Ectodermal cell (in vitro differentiated cells): ENCODE measurements around the gene SLC6A1.

Experiments used
- H3K27ac ChIP-seq: 2 replicates; pipeline ENCODE4 v1.7.0; 2013; ENCODE audit warnings: mild to moderate bottlenecking, low read depth, low read length; ENCODE audit not compliant: insufficient read depth, poor library complexity, severe bottlenecking
- H3K27me3 ChIP-seq: 2 replicates; pipeline ENCODE4 v1.7.0; 2013; ENCODE audit warnings: mild to moderate bottlenecking, low read length; ENCODE audit not compliant: insufficient read depth, control insufficient read depth, poor library complexity, severe bottlenecking
- H3K36me3 ChIP-seq: one replicate; pipeline ENCODE4 v1.7.0; 2013; ENCODE audit warnings: low read length; ENCODE audit not compliant: control insufficient read depth, insufficient read depth
- H3K4me1 ChIP-seq: one replicate; pipeline ENCODE4 v1.7.0; 2013; ENCODE audit warnings: low read length; ENCODE audit not compliant: control insufficient read depth, insufficient read depth
- H3K4me3 ChIP-seq: 2 replicates; pipeline ENCODE4 v1.7.0; 2013; ENCODE audit warnings: low read depth, low read length, control low read depth; ENCODE audit not compliant: insufficient read depth
- H3K9me3 ChIP-seq: 2 replicates; pipeline ENCODE4 v1.7.0; 2013; ENCODE audit warnings: mild to moderate bottlenecking, low read length, moderate library complexity; ENCODE audit not compliant: control insufficient read depth
- WGBS, 2 experiments: methylation state at CpG; one replicate each; pipeline ENCODE4 v1.1.7; 2013; ENCODE audit warnings: missing lambda C conversion rate in 2 of 2; 5-methylcytosine and 5-hydroxymethylcytosine counted together

SLC6A1 gene

GRCh38 chr3:11001020-11001657 is 8.6 kb downstream of the SLC6A1 start:
- Histone ChIP-seq H3K4me1 (no peaks in the 10 kb centered on the region), H3K36me3 (no peaks in the 10 kb centered on the region), H3K9me3 (no peaks in the 10 kb centered on the region), H3K27ac (no peak overlapping the region), H3K27me3 (peaks cover 12% of the 10 kb centered on the region), H3K4me3 (no peak overlapping the region)
- WGBS, 2 experiments = 75 to 77% methylated on average over 11 of the region's 11 CpGs

DNA sequence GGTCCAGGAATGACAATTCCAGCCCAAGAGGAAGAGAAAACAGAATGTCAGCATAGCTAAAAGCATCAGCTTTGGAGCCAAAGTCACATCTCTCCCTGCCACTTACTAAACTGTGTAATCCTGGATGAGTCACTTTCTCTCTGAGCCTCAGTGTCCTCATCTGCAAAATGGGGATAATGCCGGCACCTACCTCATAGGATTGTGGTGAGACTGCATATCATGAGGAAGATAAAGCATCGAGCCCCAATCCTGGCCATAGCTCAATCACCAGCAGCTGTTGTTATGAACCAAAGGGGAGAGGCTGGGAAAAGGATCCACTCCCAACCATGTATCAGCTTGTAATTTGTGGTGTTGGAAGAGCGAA is 9.1 kb downstream of the SLC6A1 start:
- Histone ChIP-seq H3K4me1 (no peaks in the 10 kb centered on the region), H3K27me3 (peaks cover 8% of the 10 kb centered on the region), H3K36me3 (no peaks in the 10 kb centered on the region), H3K4me3 (no peak overlapping the region), H3K27ac (no peak overlapping the region), H3K9me3 (no peaks in the 10 kb centered on the region)
- WGBS, 2 experiments = 87 to 98% methylated on average over 2 to 3 of the region's 3 CpGs

GRCh38 chr3:11002371-11002807 is 9.8 kb downstream of the SLC6A1 start:
- Histone ChIP-seq H3K36me3 (no peaks in the 10 kb centered on the region), H3K27ac (no peak overlapping the region), H3K27me3 (peaks cover 3% of the 10 kb centered on the region), H3K9me3 (no peaks in the 10 kb centered on the region), H3K4me1 (no peaks in the 10 kb centered on the region), H3K4me3 (no peak overlapping the region)
- whole genome bisulfite sequencing, 2 experiments = 83% methylated on average over 5 of the region's 5 CpGs

- no peaks in the 10 kb centered on the region for H3K9me3 ChIP-seq
- no peaks in the 10 kb centered on the region for H3K27me3 ChIP-seq
- 91 to 93% methylated on average over 8 of the region's 8 CpGs for WGBS, 2 experiments
- H3K4me3 ChIP-seq = no peak overlapping the region
- no peaks in the 10 kb centered on the region for H3K36me3 ChIP-seq
- no peaks in the 10 kb centered on the region for H3K4me1 ChIP-seq
- no peak overlapping the region for H3K27ac ChIP-seq
These were observed 12.0 kb downstream of the SLC6A1 start for GRCh38 chr3:11004563-11004962.

DNA sequence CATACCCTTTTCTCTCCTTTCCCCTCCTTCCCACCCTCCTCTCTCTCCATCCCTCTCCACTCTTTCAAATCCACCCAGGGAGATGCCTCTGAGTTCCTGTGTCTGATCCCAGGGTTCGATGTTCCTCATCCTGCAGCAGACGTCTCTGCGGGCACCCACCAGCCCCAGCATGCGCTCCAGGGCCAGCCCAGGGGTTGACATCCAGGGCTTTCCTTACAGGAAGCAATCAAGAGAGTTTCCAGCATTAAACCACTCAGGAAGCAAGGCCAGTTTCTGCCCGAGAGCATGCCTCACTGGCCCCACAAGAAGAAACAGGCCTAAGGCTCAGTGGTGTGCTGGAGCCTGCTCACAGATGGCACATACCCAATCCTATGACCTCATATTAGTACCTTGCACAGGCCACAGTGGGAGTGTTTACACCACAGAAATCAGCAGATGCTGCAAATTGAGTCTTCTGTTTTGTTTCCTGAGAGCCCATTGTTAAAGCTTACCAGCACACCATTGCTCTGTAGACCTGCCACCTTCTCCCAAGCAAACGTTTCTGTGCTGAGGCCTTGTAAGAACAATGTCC is 13.2 kb downstream of the SLC6A1 start:
- Histone ChIP-seq H3K36me3 (no peaks in the 10 kb centered on the region), H3K4me3 (no peak overlapping the region), H3K27me3 (no peaks in the 10 kb centered on the region), H3K4me1 (no peaks in the 10 kb centered on the region), H3K27ac (no peak overlapping the region), H3K9me3 (no peaks in the 10 kb centered on the region)
- 91 to 93% methylated on average over 6 of the region's 6 CpGs for WGBS, 2 experiments

- H3K36me3 ChIP-seq = no peaks in the 10 kb centered on the region
- no peaks in the 10 kb centered on the region for H3K4me1 ChIP-seq
- no peak overlapping the region for H3K27ac ChIP-seq
- WGBS, 2 experiments = 79 to 81% methylated on average over 20 of the region's 20 CpGs
- H3K9me3 ChIP-seq = no peaks in the 10 kb centered on the region
- H3K27me3 ChIP-seq = no peaks in the 10 kb centered on the region
- H3K4me3 ChIP-seq = no peak overlapping the region
These were observed 14.7 kb downstream of the SLC6A1 start for GRCh38 chr3:11006986-11007933.

DNA sequence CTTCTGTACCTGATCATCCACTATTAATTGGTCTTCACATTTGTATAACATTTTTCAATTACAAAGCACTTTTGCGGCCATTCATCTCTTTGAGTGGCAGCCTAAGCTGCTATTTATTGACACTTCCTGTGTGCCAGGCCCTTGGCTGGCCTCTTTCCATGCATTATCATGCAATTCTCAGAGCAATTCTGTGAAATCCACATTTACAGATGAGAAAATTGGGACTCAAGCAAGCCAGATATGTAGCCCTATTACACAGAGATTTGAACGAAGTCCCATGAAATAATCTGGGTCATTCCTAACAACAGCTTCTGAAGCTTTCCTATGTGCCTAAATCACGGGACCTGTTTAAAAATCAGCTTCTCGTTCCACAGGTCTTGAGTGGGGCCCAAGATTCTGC is 17.4 kb downstream of the SLC6A1 start:
- Histone ChIP-seq H3K36me3 (no peaks in the 10 kb centered on the region), H3K4me3 (no peak overlapping the region), H3K27me3 (no peaks in the 10 kb centered on the region), H3K27ac (no peak overlapping the region), H3K4me1 (no peaks in the 10 kb centered on the region), H3K9me3 (no peaks in the 10 kb centered on the region)
- 88 to 91% methylated on average over 4 of the region's 4 CpGs for WGBS, 2 experiments

DNA sequence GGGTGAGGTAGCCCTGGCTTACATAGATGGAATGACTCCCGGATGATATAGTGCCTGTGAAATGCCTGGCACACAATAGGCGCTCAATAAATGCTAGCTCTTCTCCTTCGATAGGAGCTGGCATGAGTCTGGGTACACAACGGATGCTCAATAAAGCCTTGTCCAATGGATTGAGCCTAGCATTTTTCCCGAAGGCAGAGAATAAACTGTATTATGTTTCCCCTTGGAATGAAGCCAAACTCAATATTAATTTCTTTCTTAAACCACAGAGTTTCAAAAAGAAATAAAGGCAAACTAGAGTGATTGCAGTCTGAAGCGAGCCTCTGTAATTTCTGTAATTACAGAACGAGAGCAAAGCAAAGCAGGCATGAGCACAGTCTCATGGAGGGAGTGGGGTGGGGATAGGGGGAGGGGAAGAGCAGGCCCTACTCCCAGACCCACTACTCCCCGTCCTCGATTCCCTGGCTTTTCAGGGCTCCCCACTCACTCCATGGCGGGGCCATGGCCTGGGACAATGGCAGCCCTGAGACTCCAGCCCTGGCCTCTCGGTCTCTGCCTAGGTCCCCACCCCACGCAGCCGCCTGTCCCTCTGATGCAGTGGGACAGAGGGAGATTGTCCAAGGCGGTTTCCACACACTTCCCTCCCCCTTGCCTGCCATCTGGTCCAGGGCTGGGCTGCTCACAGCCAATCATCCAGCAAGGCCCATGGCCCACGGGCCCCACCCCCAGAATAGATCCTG is 18.0 kb downstream of the SLC6A1 start:
- H3K27ac ChIP-seq = no peak overlapping the region
- no peaks in the 10 kb centered on the region for H3K4me1 ChIP-seq
- H3K9me3 ChIP-seq = no peaks in the 10 kb centered on the region
- no peak overlapping the region for H3K4me3 ChIP-seq
- no peaks in the 10 kb centered on the region for H3K27me3 ChIP-seq
- no peaks in the 10 kb centered on the region for H3K36me3 ChIP-seq
- 92 to 94% methylated on average over 15 of the region's 15 CpGs for WGBS, 2 experiments

DNA sequence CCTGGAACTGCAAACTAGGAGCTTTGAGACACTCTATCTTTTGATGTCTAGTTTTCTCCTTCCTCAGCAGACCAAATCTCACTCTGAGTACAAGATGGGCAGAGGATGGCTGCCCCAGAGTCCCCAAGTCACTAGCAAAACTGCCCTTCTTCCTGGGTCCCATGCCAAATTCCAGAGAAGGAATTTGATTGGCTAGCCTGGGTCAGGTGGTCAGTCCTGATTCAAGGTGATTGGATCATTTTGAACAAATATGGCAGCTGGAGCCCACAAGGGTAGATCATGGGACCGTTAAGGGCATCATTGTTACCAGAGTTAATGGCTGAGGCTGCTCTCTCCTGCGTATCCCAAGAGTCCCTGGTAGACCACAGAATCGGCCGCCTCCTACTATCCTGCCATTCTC is 21.7 kb downstream of the SLC6A1 start:
- no peak overlapping the region for H3K4me3 ChIP-seq
- H3K4me1 ChIP-seq = no peaks in the 10 kb centered on the region
- no peaks in the 10 kb centered on the region for H3K9me3 ChIP-seq
- H3K36me3 ChIP-seq = no peaks in the 10 kb centered on the region
- H3K27ac ChIP-seq = no peak overlapping the region
- WGBS, 2 experiments = 92 to 93% methylated on average over 4 of the region's 4 CpGs
- no peaks in the 10 kb centered on the region for H3K27me3 ChIP-seq

- Histone ChIP-seq H3K4me3 (no peak overlapping the region), H3K27me3 (no peaks in the 10 kb centered on the region), H3K9me3 (no peaks in the 10 kb centered on the region), H3K36me3 (no peaks in the 10 kb centered on the region), H3K4me1 (no peaks in the 10 kb centered on the region), H3K27ac (no peak overlapping the region)
- WGBS, 2 experiments = 92% methylated on average over 14 to 15 of the region's 15 CpGs
These were observed 22.2 kb downstream of the SLC6A1 start for GRCh38 chr3:11014752-11015151.
